C4-2B (cell line): Measurements from ENCODE around the gene MATR3.

Source experiments
- H3K27ac ChIP-seq: fragments of 450-650 bp; 2 replicates; pipeline ENCODE4 v1.5.1; 2017
- CTCF ChIP-seq: fragments of 450-650 bp; conservative IDR thresholded peaks from 2 replicates; pipeline ENCODE4 v1.5.1; 2017; ENCODE audit warnings: mild to moderate bottlenecking
- ZFX ChIP-seq: fragments of 450-650 bp; IDR thresholded peaks from 2 replicates; pipeline ENCODE4 v1.6.1; 2017

Gene MATR3

GRCh38 chr5:139273572-139274289 lies 19.8 kb upstream of the MATR3 start:
- H3K27ac ChIP-seq, result peak overlapping the region; percentile 91
- TF ChIP-seq ZFX (peak; percentile 42; the same call in 1 of the 2 replicates), CTCF (no peak; the same call in 1 of the 2 replicates)

- peak overlapping the region; percentile 91 for H3K27ac ChIP-seq
- no peak for TF ChIP-seq ZFX
- no peak for TF ChIP-seq CTCF
Measured at GRCh38 chr5:139275536-139275935, 18.0 kb upstream of the MATR3 start.

DNA sequence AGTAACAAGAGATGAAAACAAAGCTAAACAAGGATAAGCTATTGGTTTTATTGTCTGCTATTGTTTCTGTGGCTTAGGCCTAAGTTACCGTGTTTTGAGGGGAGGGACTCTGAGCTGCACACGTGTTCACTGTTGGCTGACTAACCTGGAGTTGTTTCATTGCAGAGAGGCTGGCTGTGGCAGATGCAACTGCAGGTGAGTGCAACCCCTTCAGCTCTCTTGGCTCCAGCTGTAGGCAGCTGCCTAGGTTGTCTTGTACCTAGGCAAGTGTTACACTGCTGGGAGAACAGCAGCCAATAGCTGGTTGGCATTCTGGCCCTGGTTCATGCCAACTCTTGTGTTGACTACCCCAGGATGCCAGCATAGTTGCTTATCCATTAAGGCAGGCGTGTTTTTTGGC lies 17.6 kb upstream of the MATR3 start:
- peak overlapping the region; percentile 91 for H3K27ac ChIP-seq
- TF ChIP-seq ZFX (no peak), CTCF (no peak)

DNA sequence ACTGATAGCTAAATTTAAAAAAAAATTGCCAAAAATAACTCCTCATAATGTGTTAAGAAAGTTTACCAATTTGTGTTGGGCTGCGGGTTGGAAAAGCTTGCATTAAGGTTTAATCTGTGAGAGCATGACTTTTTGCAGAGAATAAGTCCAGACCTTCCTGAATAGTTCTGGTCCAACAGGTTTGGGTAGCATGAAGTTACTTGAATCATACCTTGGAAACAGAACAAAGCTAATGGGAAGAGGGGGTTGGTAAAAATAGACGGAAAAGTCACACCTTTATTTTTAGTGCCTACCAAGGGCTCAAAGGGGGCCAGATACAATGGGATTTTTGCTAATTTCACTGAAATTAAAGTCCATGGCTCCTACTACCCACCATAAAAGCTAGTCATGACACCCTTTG lies 17.1 kb upstream of the MATR3 start:
- H3K27ac ChIP-seq, result peak overlapping the region; percentile 91
- TF ChIP-seq CTCF, result no peak
- no peak for TF ChIP-seq ZFX

DNA sequence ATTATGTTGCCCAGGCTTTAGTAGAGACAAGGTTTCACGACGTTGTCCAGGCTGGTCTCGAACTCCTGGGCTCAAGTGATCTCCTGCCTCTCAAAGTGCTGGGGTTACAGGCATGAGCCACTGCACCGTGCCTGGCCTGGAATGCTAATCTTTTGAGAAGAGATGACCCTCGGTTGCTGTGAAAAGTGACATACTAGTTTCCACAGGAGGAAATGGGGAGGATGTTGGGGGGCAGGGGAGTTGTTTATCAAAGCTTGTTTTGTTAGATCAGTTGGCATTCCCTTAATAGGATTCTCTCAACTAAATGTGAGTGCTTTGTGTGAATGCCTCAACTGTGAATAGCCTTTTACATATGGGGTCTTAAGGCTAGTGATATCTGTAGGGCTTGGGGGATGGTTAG lies 16.4 kb upstream of the MATR3 start:
- no peak for TF ChIP-seq CTCF
- no peak for TF ChIP-seq ZFX
- H3K27ac ChIP-seq, result peak overlapping the region; percentile 60

- H3K27ac ChIP-seq, result peak overlapping the region; percentile 2; the same call in 1 of the 2 replicates
- no peak for TF ChIP-seq CTCF
- no peak for TF ChIP-seq ZFX
Measured at GRCh38 chr5:139278540-139279274, 14.8 kb upstream of the MATR3 start.

DNA sequence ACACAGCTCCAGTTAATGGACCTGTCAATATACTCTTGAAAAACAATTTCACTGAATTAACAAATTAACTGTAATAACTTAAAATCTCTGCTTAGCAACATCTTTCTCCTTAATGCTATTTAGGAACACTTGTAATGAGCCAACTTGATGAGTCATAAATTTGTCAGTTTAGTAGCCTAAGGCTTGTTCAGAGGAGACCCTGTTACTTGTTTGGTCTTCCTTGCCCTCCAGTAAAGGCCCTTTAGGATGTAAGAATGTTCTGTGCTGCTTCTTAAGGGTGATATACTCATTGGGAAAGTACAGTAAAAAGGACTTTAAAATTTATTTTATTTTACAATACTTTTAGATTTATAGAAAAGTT lies 11.4 kb upstream of the MATR3 start:
- TF ChIP-seq CTCF, result no peak
- TF ChIP-seq ZFX, result no peak
- no peak overlapping the region for H3K27ac ChIP-seq
